Stimulated activated naive B cell treated with anti-CD40 and anti-IgM and Interleukin-4, amounts not matched to agents 10 μg/mL and 1 μg/mL and 100 μg/mL, for 72 hours (primary cell): Measurements from ENCODE around the gene GPR15LG.
"Not testable (repeated sequence)": the region's sequence is repeated elsewhere in the genome, so short reads cannot be mapped to it uniquely, and the experiment has no call there.

Experiments
- ATAC-seq, 2 donors: fragments of 150-1000 bp; cut with Tn5 transposase; replicated peaks; 2 replicates each; pipeline ENCODE4 v1.10.0; 2021; ENCODE audit warnings: moderate library complexity in 1 of 2
- DNase-seq: peaks from one replicate; pipeline ENCODE4 v3.0.0; 2021
- H3K27ac Mint-ChIP-seq: one replicate; pipeline ENCODE4 v1.8.0; 2022; ENCODE audit warnings: mild to moderate bottlenecking, mixed read lengths
- H3K27me3 Mint-ChIP-seq, 2 donors: one replicate each; pipeline ENCODE4 v1.8.0; 2022; ENCODE audit warnings: mixed read lengths in 2 of 2
- H3K36me3 Mint-ChIP-seq, 2 donors: one replicate each; pipeline ENCODE4 v1.8.0; 2022; ENCODE audit warnings: mixed read lengths in 2 of 2, mild to moderate bottlenecking in 1 of 2
- H3K4me1 Mint-ChIP-seq, 2 donors: one replicate each; pipeline ENCODE4 v1.8.0; 2022; ENCODE audit warnings: mixed read lengths in 2 of 2, mild to moderate bottlenecking in 1 of 2
- H3K4me3 Mint-ChIP-seq, 2 donors: one replicate each; pipeline ENCODE4 v1.8.0; 2022; ENCODE audit warnings: mild to moderate bottlenecking in 2 of 2, mixed read lengths in 2 of 2, moderate library complexity in 1 of 2
- H3K9me3 Mint-ChIP-seq, 2 donors: one replicate each; pipeline ENCODE4 v1.8.0; 2022; ENCODE audit warnings: mixed read lengths in 2 of 2, mild to moderate bottlenecking in 1 of 2

Gene GPR15LG

GRCh38 chr10:84156009-84156408 lies 17.6 kb upstream of the GPR15LG start:
- ATAC-seq (no peak), DNase-seq (no peak)
- H3K4me3 Mint-ChIP-seq = no peak overlapping the region
- H3K9me3 Mint-ChIP-seq = no peaks in the 10 kb centered on the region
- peaks cover 11 to 29% of the 10 kb centered on the region in 2 donors for H3K4me1 Mint-ChIP-seq
- H3K36me3 Mint-ChIP-seq = peaks cover 17 to 30% of the 10 kb centered on the region in 2 donors
- no peaks in the 10 kb centered on the region for H3K27me3 Mint-ChIP-seq
- no peak overlapping the region for H3K27ac Mint-ChIP-seq

DNA sequence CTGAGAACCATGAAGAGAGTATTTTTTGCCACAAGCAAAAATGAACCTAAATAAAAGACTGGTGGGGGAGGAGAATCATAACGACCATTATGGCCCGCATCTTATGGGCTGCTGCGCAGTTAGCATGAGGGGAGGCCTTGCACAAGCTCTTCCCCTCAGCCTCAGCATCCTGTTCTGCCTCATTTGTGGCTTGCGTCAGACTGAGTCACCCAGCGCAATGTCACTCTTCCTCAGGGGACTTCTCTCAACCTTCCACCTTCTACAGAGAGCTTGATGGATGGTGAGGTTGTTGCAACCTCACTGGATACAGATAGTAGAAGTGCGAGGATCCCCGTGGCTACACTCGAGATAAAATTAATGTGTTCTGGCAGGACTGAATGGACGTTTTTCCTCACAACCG lies 16.8 kb upstream of the GPR15LG start:
- peak overlapping the region; percentile 65 for H3K27ac Mint-ChIP-seq
- DNase-seq = no peak

DNA sequence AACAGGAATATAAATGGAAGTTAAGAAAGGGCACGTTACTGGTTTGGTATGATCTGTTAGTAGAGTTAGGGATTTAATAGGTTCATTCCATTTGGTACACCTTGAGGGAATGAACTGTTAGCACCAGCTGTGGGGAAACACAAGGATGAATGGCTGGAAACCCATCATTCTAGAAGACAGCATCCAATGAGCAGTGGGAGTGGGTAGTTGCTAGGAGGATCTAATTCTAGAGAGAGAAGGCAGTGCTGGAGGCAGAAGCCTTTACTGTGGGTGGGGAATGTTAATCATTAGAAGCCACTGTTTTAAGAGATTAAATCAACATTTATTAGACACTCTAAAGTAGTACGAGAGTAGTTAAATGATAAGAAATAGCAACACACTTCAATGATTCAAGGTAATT lies 15.5 kb upstream of the GPR15LG start:
- H3K27ac Mint-ChIP-seq = peak overlapping the region; percentile 84
- H3K27me3 Mint-ChIP-seq = peaks cover 2 to 3% of the 10 kb centered on the region in 2 donors
- no peak overlapping the region for H3K4me3 Mint-ChIP-seq
- H3K4me1 Mint-ChIP-seq = peaks cover 12 to 29% of the 10 kb centered on the region in 2 donors
- H3K36me3 Mint-ChIP-seq = peaks cover 16 to 24% of the 10 kb centered on the region in 2 donors
- DNase-seq (no peak), ATAC-seq (no peak)
- no peaks in the 10 kb centered on the region for H3K9me3 Mint-ChIP-seq

More for the DNA sequence above, 16.8 kb upstream of the GPR15LG start:
- H3K4me1 Mint-ChIP-seq = peaks cover 11 to 29% of the 10 kb centered on the region in 2 donors
- peak; percentile 68 to 80 for ATAC-seq
- H3K9me3 Mint-ChIP-seq = no peaks in the 10 kb centered on the region
- no peak overlapping the region for H3K4me3 Mint-ChIP-seq
- H3K27me3 Mint-ChIP-seq = no peaks in the 10 kb centered on the region
- peaks cover 16 to 27% of the 10 kb centered on the region in 2 donors for H3K36me3 Mint-ChIP-seq

DNA sequence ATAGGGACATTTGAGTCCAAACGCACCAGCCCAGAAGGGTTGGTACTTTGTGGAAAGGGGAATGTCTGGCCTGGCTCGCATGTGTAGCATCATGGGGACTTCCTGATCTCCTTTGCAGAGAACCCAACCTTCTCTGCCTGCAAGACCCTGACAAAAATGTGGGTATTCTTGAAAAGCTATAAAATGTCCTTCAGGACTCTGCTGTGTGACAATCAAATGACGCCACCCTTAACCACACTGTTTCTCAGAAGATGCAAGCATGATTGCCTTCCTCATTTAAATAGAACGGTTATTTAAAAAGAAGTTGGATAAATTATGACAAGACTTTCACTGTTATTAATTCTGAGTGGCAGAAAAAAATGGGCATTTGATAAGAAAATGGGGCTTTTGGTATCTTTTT lies 15.1 kb upstream of the GPR15LG start:
- ATAC-seq (peak; percentile 75 to 79), DNase-seq (no peak)
- no peaks in the 10 kb centered on the region for H3K9me3 Mint-ChIP-seq
- H3K27me3 Mint-ChIP-seq = peaks cover 7 to 8% of the 10 kb centered on the region in 2 donors
- peaks cover 16 to 25% of the 10 kb centered on the region in 2 donors for H3K36me3 Mint-ChIP-seq
- H3K27ac Mint-ChIP-seq = no peak overlapping the region
- peaks cover 16 to 29% of the 10 kb centered on the region in 2 donors for H3K4me1 Mint-ChIP-seq
- peak overlapping the region; percentile 7 to 8 for H3K4me3 Mint-ChIP-seq

DNA sequence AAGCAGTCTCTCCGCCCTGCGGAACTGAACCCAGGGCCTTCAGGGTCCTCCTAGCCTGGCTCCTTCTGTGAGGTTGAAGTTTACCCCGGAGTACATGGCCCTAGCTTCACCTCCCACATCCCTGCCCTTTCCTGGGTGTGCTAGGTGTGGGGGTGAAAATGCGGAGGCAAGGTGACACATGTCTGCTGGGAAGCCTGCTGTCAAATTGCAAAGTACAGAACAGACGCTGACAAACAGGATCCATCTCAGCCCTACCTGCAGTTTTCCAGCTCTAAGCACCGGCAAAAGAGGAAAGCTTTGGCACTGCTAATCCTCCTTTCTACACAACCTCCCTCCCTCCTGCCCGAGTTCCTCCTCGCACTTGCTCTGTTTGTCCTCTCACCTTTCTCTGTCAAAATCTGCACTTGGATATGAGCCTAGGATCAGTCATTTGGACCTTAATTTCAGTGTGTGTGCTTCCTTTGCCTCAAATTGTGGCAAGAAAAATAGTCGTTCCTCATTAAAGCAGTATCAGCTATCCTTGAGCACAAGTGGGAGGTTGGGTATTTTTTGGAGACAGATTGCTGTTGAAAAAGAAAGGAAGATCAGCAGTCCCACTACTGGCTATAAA lies 14.4 kb upstream of the GPR15LG start:
- Mint-ChIP-seq H3K36me3 (peaks cover 18 to 30% of the 10 kb centered on the region in 2 donors), H3K4me1 (peaks cover 19 to 35% of the 10 kb centered on the region in 2 donors), H3K27ac (no peak overlapping the region), H3K27me3 (peaks cover 13 to 14% of the 10 kb centered on the region in 2 donors), H3K9me3 (no peaks in the 10 kb centered on the region), H3K4me3 (no peak overlapping the region)
- ATAC-seq = no peak
- no peak for DNase-seq

- no peak for DNase-seq
- H3K9me3 Mint-ChIP-seq = no peaks in the 10 kb centered on the region
- peaks cover 25 to 49% of the 10 kb centered on the region in 2 donors for H3K4me1 Mint-ChIP-seq
- no peak for ATAC-seq
- peaks cover 10 to 30% of the 10 kb centered on the region in 2 donors for H3K36me3 Mint-ChIP-seq
- no peak overlapping the region for H3K4me3 Mint-ChIP-seq
- no peak overlapping the region for H3K27ac Mint-ChIP-seq
- H3K27me3 Mint-ChIP-seq = peaks cover 14 to 20% of the 10 kb centered on the region in 2 donors
Measured at GRCh38 chr10:84160663-84161362, 12.8 kb upstream of the GPR15LG start.

DNA sequence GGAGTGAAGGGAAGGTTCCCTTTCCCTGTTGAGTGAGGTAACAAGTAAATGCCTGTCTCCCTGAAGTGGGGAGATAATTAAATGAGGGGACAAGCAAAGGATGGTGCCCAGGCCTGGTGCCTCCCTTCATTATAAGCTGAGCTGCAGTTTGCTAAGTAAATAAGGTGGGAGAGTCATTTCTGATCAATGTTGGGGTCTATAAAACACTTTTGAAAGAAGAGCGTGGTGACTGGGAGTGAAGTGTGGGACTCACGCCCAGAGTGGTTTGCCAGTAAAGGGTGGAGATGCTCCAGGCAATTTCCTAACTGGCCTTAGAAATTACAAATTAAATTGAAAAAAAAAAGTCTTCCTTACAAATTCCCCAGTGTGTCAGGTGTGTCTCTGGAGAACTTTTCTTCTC lies 9.6 kb upstream of the GPR15LG start:
- Mint-ChIP-seq H3K27me3 (peaks cover 14 to 28% of the 10 kb centered on the region in 2 donors), H3K4me1 (peaks cover 25 to 46% of the 10 kb centered on the region in 2 donors), H3K27ac (peak overlapping the region; percentile 26), H3K9me3 (peaks cover 0 to 5% of the 10 kb centered on the region in 2 donors), H3K36me3 (peaks cover 26 to 30% of the 10 kb centered on the region in 2 donors), H3K4me3 (no peak overlapping the region)
- ATAC-seq (no peak), DNase-seq (no peak)

- H3K27ac Mint-ChIP-seq = no peak overlapping the region
- H3K9me3 Mint-ChIP-seq = peaks cover 0 to 5% of the 10 kb centered on the region in 2 donors
- peaks cover 26 to 30% of the 10 kb centered on the region in 2 donors for H3K36me3 Mint-ChIP-seq
- H3K27me3 Mint-ChIP-seq = peaks cover 14 to 28% of the 10 kb centered on the region in 2 donors
- DNase-seq = no peak
- no peak overlapping the region for H3K4me3 Mint-ChIP-seq
- no peak for ATAC-seq
- peaks cover 23 to 42% of the 10 kb centered on the region in 2 donors for H3K4me1 Mint-ChIP-seq
Measured at GRCh38 chr10:84164442-84164841, 9.2 kb upstream of the GPR15LG start.

- peak; percentile 76 to 79 for ATAC-seq
- H3K36me3 Mint-ChIP-seq = peaks cover 31 to 42% of the 10 kb centered on the region in 2 donors
- peaks cover 14 to 28% of the 10 kb centered on the region in 2 donors for H3K27me3 Mint-ChIP-seq
- peak overlapping the region; percentile 89 for H3K27ac Mint-ChIP-seq
- H3K9me3 Mint-ChIP-seq = peaks cover 0 to 7% of the 10 kb centered on the region in 2 donors
- H3K4me3 Mint-ChIP-seq = peak overlapping the region; percentile 47 to 74
- peaks cover 28 to 46% of the 10 kb centered on the region in 2 donors for H3K4me1 Mint-ChIP-seq
- DNase-seq = no peak
Measured at GRCh38 chr10:84166620-84167288, 6.8 kb upstream of the GPR15LG start.

GRCh38 chr10:84167289-84167653 lies 6.3 kb upstream of the GPR15LG start:
- Mint-ChIP-seq H3K27ac (peak overlapping the region; percentile 89), H3K4me3 (peak overlapping the region; percentile 47 to 74), H3K4me1 (peaks cover 31 to 51% of the 10 kb centered on the region in 2 donors), H3K27me3 (peaks cover 14 to 28% of the 10 kb centered on the region in 2 donors), H3K36me3 (peaks cover 31 to 44% of the 10 kb centered on the region in 2 donors)
- peak; percentile 55 to 64 for ATAC-seq
- DNase-seq = peak; percentile 57
- H3K9me3 Mint-ChIP-seq = not testable (repeated sequence)

DNA sequence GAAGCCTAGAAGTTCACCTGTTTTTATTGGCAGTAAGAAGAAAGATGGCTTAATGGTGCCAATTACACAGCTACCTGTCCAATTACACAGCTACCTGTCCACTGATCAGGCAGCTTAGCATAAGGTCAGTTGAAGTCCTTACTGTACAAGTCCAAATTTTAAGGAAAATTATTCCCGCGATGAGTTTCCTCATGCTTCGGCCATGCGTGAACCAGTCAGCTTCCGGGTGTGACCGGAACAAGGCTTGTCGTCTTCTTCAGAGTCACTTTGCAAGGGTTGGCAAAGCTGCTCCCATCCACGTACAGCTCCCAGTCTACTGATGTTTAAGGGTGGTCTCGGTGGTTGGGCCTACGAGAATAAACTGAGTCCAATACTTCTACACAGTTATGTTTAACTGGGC lies 5.2 kb upstream of the GPR15LG start:
- Mint-ChIP-seq H3K27ac (peak overlapping the region; percentile 5), H3K36me3 (peaks cover 31 to 43% of the 10 kb centered on the region in 2 donors), H3K4me3 (peak overlapping the region in 1 of 2 donors; percentile 21), H3K27me3 (peaks cover 8 to 23% of the 10 kb centered on the region in 2 donors), H3K4me1 (peaks cover 37 to 61% of the 10 kb centered on the region in 2 donors)
- not testable (repeated sequence) for H3K9me3 Mint-ChIP-seq, DNase-seq, ATAC-seq

GRCh38 chr10:84171237-84171636 lies 2.4 kb upstream of the GPR15LG start:
- H3K9me3 Mint-ChIP-seq, ATAC-seq, DNase-seq, H3K27me3 Mint-ChIP-seq: not testable (repeated sequence)
- Mint-ChIP-seq H3K27ac (peak overlapping the region; percentile 98), H3K4me1 (peaks cover 24 to 41% of the 10 kb centered on the region in 2 donors), H3K4me3 (peak overlapping the region; percentile 87 to 88), H3K36me3 (peaks cover 24% of the 10 kb centered on the region in 2 donors)

GRCh38 chr10:84171700-84172466 lies 1.7 kb upstream of the GPR15LG start:
- ATAC-seq = peak; percentile 52 to 60

More at GRCh38 chr10:84171700-84172466, 1.7 kb upstream of the GPR15LG start:
- not testable (repeated sequence) for H3K9me3 Mint-ChIP-seq, H3K27me3 Mint-ChIP-seq
- H3K4me3 Mint-ChIP-seq = peak overlapping the region; percentile 87 to 88
- peak overlapping the region; percentile 98 for H3K27ac Mint-ChIP-seq
- peaks cover 18 to 19% of the 10 kb centered on the region in 2 donors for H3K36me3 Mint-ChIP-seq
- H3K4me1 Mint-ChIP-seq = peaks cover 23 to 40% of the 10 kb centered on the region in 2 donors
- peak; percentile 68 for DNase-seq
